Gastrocnemius medialis (tissue), 4 donors: Measurements from ENCODE around the gene ACOT13. TPM values are rescaled to one million over a fixed set of nuclear protein-coding genes. Genes with fewer than 3 reads are reported as not detected.

ENCODE experiments used
- ATAC-seq, 2 donors: fragments of 150-250 bp; one replicate each; pipeline ENCODE4 v1.9.1; 2016
- DNase-seq, 2 donors: peaks; one replicate each; pipeline ENCODE4 v3.0.0-alpha.2; 2019
- H3K27ac ChIP-seq, 4 donors: fragments of 200-600 bp; sonication (generic); 1 replicate in 1 of 4; 2 replicates in 3 of 4; pipeline ENCODE4 v1.5.1; 2016 to 2018; ENCODE audit warnings: mild to moderate bottlenecking in 2 of 4, moderate library complexity in 1 of 4
- H3K27me3 ChIP-seq, 3 donors: fragments of 200-600 bp; sonication (generic) in 2 of 3; 1 replicate in 1 of 3; 2 replicates in 2 of 3; pipeline versions ENCODE4 v1.5.1 to v1.6.0; 2016 to 2019; ENCODE audit warnings: mild to moderate bottlenecking in 1 of 3, moderate library complexity in 1 of 3
- H3K36me3 ChIP-seq, 2 donors: fragments of 200-600 bp; sonication (generic) in 1 of 2; one replicate each; pipeline ENCODE4 v1.5.1; 2017 to 2018
- H3K4me1 ChIP-seq, 2 donors: fragments of 200-600 bp; sonication (generic) in 1 of 2; one replicate each; pipeline ENCODE4 v1.5.1; 2016 to 2017; ENCODE audit warnings: mild to moderate bottlenecking in 2 of 2
- H3K4me3 ChIP-seq, 4 donors: fragments of 200-600 bp; sonication (generic) in 3 of 4; 1 replicate in 1 of 4; 2 replicates in 3 of 4; pipeline ENCODE4 v1.5.1; 2016 to 2019; ENCODE audit warnings: mild to moderate bottlenecking in 2 of 4
- H3K9me3 ChIP-seq, 3 donors: fragments of 200-600 bp; sonication (generic) in 2 of 3; 1 replicate in 1 of 3; 2 replicates in 2 of 3; pipeline ENCODE4 v1.5.1; 2016 to 2019
- POLR2A ChIP-seq, 2 donors: fragments of 450-650 bp; IDR thresholded peaks; one replicate each; pipeline ENCODE4 v1.6.1; 2017; ENCODE audit warnings: antibody characterized with exemption in 2 of 2, mild to moderate bottlenecking in 2 of 2, moderate library complexity in 2 of 2
- in situ Hi-C, 4 donors: fragments of 200-750 bp; cut with MboI; loops; one replicate each; pipeline versions ENCODE4 v1.15.0 to v1.8.0; 2017; ENCODE audit warnings: low sequenced_read_pairs in 4 of 4
- intact Hi-C: fragments of 100-400 bp; cut with DNase I; formaldehyde crosslinking; loops from one replicate; pipeline ENCODE4 v1.15.1; 2023; ENCODE audit warnings: low total_unique reads
- total RNA-seq, 4 donors: library from RNA; depleted of rRNA; stranded (reverse); fragments of >200 nt; gene quantifications; one replicate each; pipeline versions ENCODE4 v1.1.0 to v1.2.3, GENCODE V29; 2016
- TF ChIP-seq, protein P1 (sequence below), 5 experiments: fragments of 450-650 bp in 3 of 5; fragments of 200-600 bp in 2 of 5; sonication (generic) in 2 of 5; IDR thresholded peaks in 4 of 5; conservative IDR thresholded peaks in 1 of 5; 1 replicate in 4 of 5; 2 replicates in 1 of 5; pipeline ENCODE4 v1.5.1; 2016 to 2019; ENCODE audit warnings: antibody characterized with exemption in 5 of 5, mild to moderate bottlenecking in 3 of 5, moderate library complexity in 3 of 5

ACOT13 gene
- total RNA-seq, 4 donors from 2014 or later, result 13.6 to 28.2 (median 21.1) TPM

GRCh38 chr6:24680582-24680981 is 13.7 kb downstream of the ACOT13 start:
- no peaks in the 10 kb centered on the region for H3K9me3 ChIP-seq
- no peak overlapping the region for H3K4me3 ChIP-seq
- DNase-seq, result no peak
- no peaks in the 10 kb centered on the region for H3K36me3 ChIP-seq
- no peak overlapping the region for H3K27ac ChIP-seq
- H3K27me3 ChIP-seq, result no peaks in the 10 kb centered on the region
- in situ Hi-C loops (no loop called here), intact Hi-C loops (no loop called here)
- no peaks in the 10 kb centered on the region for H3K4me1 ChIP-seq
- ATAC-seq, result no peak
- TF ChIP-seq, protein P1, sequence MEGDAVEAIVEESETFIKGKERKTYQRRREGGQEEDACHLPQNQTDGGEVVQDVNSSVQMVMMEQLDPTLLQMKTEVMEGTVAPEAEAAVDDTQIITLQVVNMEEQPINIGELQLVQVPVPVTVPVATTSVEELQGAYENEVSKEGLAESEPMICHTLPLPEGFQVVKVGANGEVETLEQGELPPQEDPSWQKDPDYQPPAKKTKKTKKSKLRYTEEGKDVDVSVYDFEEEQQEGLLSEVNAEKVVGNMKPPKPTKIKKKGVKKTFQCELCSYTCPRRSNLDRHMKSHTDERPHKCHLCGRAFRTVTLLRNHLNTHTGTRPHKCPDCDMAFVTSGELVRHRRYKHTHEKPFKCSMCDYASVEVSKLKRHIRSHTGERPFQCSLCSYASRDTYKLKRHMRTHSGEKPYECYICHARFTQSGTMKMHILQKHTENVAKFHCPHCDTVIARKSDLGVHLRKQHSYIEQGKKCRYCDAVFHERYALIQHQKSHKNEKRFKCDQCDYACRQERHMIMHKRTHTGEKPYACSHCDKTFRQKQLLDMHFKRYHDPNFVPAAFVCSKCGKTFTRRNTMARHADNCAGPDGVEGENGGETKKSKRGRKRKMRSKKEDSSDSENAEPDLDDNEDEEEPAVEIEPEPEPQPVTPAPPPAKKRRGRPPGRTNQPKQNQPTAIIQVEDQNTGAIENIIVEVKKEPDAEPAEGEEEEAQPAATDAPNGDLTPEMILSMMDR (IDR thresholded peaks at IDR 0.05 in 4 of 5, conservative IDR thresholded peaks at IDR 0.05 in 1 of 5), result no peak
- TF ChIP-seq POLR2A (IDR thresholded peaks at IDR 0.05), result no peak

DNA sequence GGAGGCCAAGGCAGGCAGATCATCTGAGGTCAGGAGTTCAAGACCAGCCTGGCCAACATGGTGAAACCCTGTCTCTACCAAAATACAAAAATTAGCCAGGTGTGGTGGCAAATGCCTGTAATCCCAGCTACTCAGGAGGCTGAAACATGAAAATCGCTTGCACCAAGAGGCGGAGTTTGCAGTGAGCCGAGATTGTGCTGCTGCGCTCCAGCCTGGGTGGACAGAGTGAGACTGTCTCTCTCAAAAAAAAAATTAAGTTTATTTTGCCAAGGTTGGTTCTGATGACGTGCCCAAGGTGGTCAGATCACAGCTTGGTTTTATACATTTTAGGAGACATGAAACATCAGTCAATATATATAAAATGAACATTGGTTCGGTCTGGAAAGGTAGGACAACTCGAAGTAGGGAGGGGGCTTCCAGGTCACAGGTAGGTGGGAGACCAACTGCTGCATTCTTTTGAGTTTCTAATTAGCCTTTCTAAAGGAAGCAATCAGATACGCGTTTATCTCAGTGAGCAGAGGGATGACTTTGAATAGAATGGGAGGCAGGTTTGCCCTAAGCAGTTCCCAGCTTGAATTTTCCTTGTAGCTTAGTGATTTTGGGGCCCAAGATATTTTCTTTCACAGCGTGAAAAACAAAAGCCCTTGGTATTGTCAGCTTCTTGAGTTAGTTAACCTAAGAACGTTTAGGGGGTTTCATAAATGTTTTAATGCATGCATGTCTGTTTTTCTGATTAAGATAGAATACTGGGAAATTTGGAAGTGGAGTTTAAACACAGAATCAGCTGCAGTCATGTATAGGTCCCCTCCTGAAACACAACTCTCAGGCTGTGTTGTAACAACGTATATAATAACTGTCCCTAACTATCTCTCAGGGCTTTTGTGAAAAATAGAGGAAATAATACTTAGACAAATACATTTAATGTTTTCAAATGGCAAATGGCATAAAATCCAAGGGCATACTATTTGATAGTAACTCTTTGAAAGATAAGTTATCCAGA is 16.7 kb downstream of the ACOT13 start:
- in situ Hi-C loops, result no loop called here

GRCh38 chr6:24686408-24686807 is 19.5 kb downstream of the ACOT13 start:
- in situ Hi-C loops, result no loop called here
- no peak for DNase-seq
- ATAC-seq, result no peak
- peaks cover 0 to 10% of the 10 kb centered on the region in 2 donors for H3K4me1 ChIP-seq
- intact Hi-C loops, result no loop called here
- H3K27ac ChIP-seq, result no peak overlapping the region
- H3K27me3 ChIP-seq, result no peaks in the 10 kb centered on the region
- no peak overlapping the region for H3K4me3 ChIP-seq
- H3K36me3 ChIP-seq, result no peaks in the 10 kb centered on the region
- no peaks in the 10 kb centered on the region for H3K9me3 ChIP-seq
- TF ChIP-seq POLR2A (IDR thresholded peaks at IDR 0.05), result no peak
- TF ChIP-seq, protein P1 (IDR thresholded peaks at IDR 0.05 in 4 of 5, conservative IDR thresholded peaks at IDR 0.05 in 1 of 5), result no peak

More for the DNA sequence above, 16.7 kb downstream of the ACOT13 start:
- Histone ChIP-seq H3K27me3 (no peaks in the 10 kb centered on the region), H3K27ac (no peak overlapping the region), H3K36me3 (no peaks in the 10 kb centered on the region), H3K4me1 (no peaks in the 10 kb centered on the region), H3K4me3 (no peak overlapping the region), H3K9me3 (no peaks in the 10 kb centered on the region)
- DNase-seq (no peak), ATAC-seq (no peak)
- intact Hi-C loops, result no loop called here
- TF ChIP-seq, protein P1 (IDR thresholded peaks at IDR 0.05 in 4 of 5, conservative IDR thresholded peaks at IDR 0.05 in 1 of 5), result no peak
- no peak for TF ChIP-seq POLR2A (IDR thresholded peaks at IDR 0.05)

DNA sequence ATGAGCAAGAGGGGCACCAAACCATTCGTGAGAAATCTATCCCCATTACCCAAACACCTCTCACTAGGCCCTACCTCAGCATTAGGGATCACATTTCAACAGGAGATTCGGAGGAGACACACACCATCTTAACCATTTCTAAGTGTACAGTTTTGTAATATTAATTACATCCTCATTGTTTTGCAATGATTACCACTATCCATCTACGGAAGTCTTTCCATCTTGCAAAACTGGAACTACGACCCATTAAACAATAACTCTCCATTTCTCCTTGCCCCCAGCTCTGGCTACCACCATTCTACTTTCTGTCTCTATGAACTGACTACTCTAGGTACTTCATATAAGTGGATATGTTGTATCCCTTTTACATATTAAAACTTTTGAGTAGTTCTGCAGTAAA is 20.1 kb downstream of the ACOT13 start:
- H3K4me1 ChIP-seq, result peaks cover 0 to 16% of the 10 kb centered on the region in 2 donors
- no peaks in the 10 kb centered on the region for H3K36me3 ChIP-seq
- TF ChIP-seq, protein P1 (IDR thresholded peaks at IDR 0.05 in 4 of 5, conservative IDR thresholded peaks at IDR 0.05 in 1 of 5), result no peak
- TF ChIP-seq POLR2A (IDR thresholded peaks at IDR 0.05), result no peak
- intact Hi-C loops, result no loop called here
- H3K27me3 ChIP-seq, result no peaks in the 10 kb centered on the region
- no peak overlapping the region for H3K4me3 ChIP-seq
- ATAC-seq, result no peak
- DNase-seq, result no peak
- in situ Hi-C loops, result no loop called here
- H3K27ac ChIP-seq, result no peak overlapping the region
- no peaks in the 10 kb centered on the region for H3K9me3 ChIP-seq
